ENCODE measurements around the gene ZNF397.

DNA sequence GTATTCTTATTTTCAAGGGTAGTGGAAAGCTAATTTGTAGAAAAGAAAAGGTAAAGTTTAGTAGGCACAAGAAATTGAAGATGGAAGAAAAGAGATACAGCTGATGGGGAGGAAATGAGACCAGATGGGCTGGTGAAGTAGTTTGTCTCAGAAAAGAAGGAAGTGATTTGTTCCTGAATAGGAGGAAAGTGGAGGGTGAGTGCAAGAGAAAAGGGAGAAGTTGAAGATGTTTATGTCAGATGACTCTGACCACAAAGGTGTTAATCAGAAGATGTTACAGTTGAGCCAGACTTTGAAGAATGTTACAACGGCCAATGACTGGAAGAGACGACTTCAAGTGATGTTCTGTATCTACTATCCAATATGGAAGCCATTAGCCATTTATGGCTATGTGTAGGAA, 28.0 kb downstream of the ZNF397 start:
- TF ChIP-seq, protein P1, sequence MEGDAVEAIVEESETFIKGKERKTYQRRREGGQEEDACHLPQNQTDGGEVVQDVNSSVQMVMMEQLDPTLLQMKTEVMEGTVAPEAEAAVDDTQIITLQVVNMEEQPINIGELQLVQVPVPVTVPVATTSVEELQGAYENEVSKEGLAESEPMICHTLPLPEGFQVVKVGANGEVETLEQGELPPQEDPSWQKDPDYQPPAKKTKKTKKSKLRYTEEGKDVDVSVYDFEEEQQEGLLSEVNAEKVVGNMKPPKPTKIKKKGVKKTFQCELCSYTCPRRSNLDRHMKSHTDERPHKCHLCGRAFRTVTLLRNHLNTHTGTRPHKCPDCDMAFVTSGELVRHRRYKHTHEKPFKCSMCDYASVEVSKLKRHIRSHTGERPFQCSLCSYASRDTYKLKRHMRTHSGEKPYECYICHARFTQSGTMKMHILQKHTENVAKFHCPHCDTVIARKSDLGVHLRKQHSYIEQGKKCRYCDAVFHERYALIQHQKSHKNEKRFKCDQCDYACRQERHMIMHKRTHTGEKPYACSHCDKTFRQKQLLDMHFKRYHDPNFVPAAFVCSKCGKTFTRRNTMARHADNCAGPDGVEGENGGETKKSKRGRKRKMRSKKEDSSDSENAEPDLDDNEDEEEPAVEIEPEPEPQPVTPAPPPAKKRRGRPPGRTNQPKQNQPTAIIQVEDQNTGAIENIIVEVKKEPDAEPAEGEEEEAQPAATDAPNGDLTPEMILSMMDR (conservative IDR thresholded peaks at IDR 0.05 in 1 of 2, IDR thresholded peaks at IDR 0.05 in 1 of 2; ENCODE audit: low read depth in 1 of 2, low read length in 2 of 2), result no peak
- no peak for TF ChIP-seq EZH2 (IDR thresholded peaks at IDR 0.05; ENCODE audit: low read length, missing control alignments)

Data from fibroblast of lung (primary cell).